A549 (cell line): Measurements from ENCODE around the gene ACER1.

Experiments used
- CHD4 ChIP-seq: fragments of 200-600 bp; sonication (generic); IDR thresholded peaks from 2 replicates; pipeline ENCODE4 v1.6.1; 2016; ENCODE audit warnings: antibody characterized with exemption, mild to moderate bottlenecking, borderline replicate concordance
- CTCF ChIP-seq: fragments of >200 bp; sonication (Bioruptor Twin); formaldehyde crosslinking; IDR thresholded peaks from 3 replicates; pipeline ENCODE4 v1.5.1; 2016
- EP300 ChIP-seq, 2 experiments: fragments of >200 bp; sonication (Bioruptor Twin); formaldehyde crosslinking; IDR thresholded peaks; 2 replicates in 1 of 2; 3 replicates in 1 of 2; pipeline ENCODE4 v1.6.1; 2016 to 2017
- ESRRA ChIP-seq: fragments of 150-350 bp; IDR thresholded peaks from 2 replicates; pipeline ENCODE4 v1.6.1; 2014; ENCODE audit warnings: mild to moderate bottlenecking, low read length, borderline replicate concordance
- HMGXB4 ChIP-seq: fragments of 250-450 bp; sonication (Bioruptor Pico); IDR thresholded peaks from 2 replicates; pipeline ENCODE4 v1.5.0; 2021; ENCODE audit warnings: mild to moderate bottlenecking, moderate library complexity, borderline replicate concordance
- HOXB13 ChIP-seq: fragments of 250-450 bp; sonication (Bioruptor Pico); IDR thresholded peaks from 2 replicates; pipeline ENCODE4 v1.5.0; 2020; ENCODE audit warnings: low read depth, mild to moderate bottlenecking, moderate library complexity
- KDM1A ChIP-seq: fragments of 200-600 bp; sonication (generic); IDR thresholded peaks from 2 replicates; pipeline ENCODE4 v1.6.1; 2016; ENCODE audit warnings: low read depth, mild to moderate bottlenecking
- MAFK ChIP-seq: fragments of 450-650 bp; IDR thresholded peaks from 2 replicates; pipeline ENCODE4 v1.6.1; 2014; ENCODE audit not compliant: partially characterized antibody
- MAX ChIP-seq: IDR thresholded peaks from 2 replicates; pipeline ENCODE4 v1.6.1; 2012
- POLR2A ChIP-seq: IDR thresholded peaks from 2 replicates; pipeline ENCODE4 v1.6.1; 2012; ENCODE audit warnings: mild to moderate bottlenecking, low read length
- RNF2 ChIP-seq: fragments of 200-600 bp; sonication (generic); IDR thresholded peaks from 2 replicates; pipeline ENCODE4 v1.6.1; 2016; ENCODE audit warnings: low read depth, mild to moderate bottlenecking, antibody characterized with exemption, moderate library complexity, borderline replicate concordance

- TF ChIP-seq CTCF (no peak), CHD4 (no peak), POLR2A (no peak), ESRRA (no peak), KDM1A (no peak), RNF2 (no peak), EP300 (IDR thresholded peaks at IDR 0.05) (no peak), MAFK (no peak), HOXB13 (CRISPR knock-in tag) (no peak), MAX (no peak), HMGXB4 (CRISPR knock-in tag) (no peak)
Observed at GRCh38 chr19:6318772-6319171, 14.6 kb downstream of the ACER1 start.
